A549 (cell line): Measurements from ENCODE around the gene TRMT2A. TPM values are rescaled to one million over a fixed set of nuclear protein-coding genes. Genes with fewer than 3 reads are reported as not detected.

Experiments used
- ATAC-seq, 2 experiments: fragments of 200-7000 bp in 1 of 2; fragments of >200 bp in 1 of 2; cut with Nextera tagmentation in 1 of 2; cut with Tn5 transposase in 1 of 2; 3 replicates each; pipeline versions ENCODE4 v1.8.0 to v1.9.1; 2018 to 2020; ENCODE audit warnings: mild to moderate bottlenecking in 1 of 2, moderate library complexity in 1 of 2
- CTCF ChIA-PET: fragments of 300-600 bp; sonication (Branson Sonifier 250); formaldehyde crosslinking; extraction: SDS; loops from one replicate; lab custom pipeline; 2021; ENCODE audit warnings: antibody characterized with exemption, inconsistent platforms; lab: Yijun Ruan, JAX
- POLR2A ChIA-PET: fragments of 350-600 bp; formaldehyde crosslinking; extraction: SDS; loops from one replicate; lab custom pipeline; 2021; ENCODE audit warnings: antibody characterized with exemption, inconsistent platforms; lab: Yijun Ruan, JAX
- DNase-seq, 2 experiments: peaks; one replicate each; pipeline versions ENCODE4 v3.0.0 to v3.0.0-alpha.2; 2011 to 2016; ENCODE audit warnings: low read depth in 1 of 2, low spot score in 1 of 2
- FAIRE-seq: peaks from 2 replicates; lab custom pipeline; 2011; peaks lifted over from hg19 to GRCh38; lab: Jason Lieb, UNC
- H3K27ac ChIP-seq, 2 experiments: fragments of >200 bp; sonication (Bioruptor Twin); formaldehyde crosslinking; 3 replicates each; pipeline ENCODE4 v1.5.1; 2016 to 2017
- H3K4me1 ChIP-seq: fragments of >200 bp; sonication (Bioruptor Twin); formaldehyde crosslinking; 3 replicates; pipeline ENCODE4 v1.6.1; 2016
- H3K4me2 ChIP-seq: fragments of >200 bp; sonication (Bioruptor Twin); formaldehyde crosslinking; 3 replicates; pipeline ENCODE4 v1.6.1; 2016
- H3K4me3 ChIP-seq: fragments of >200 bp; sonication (Bioruptor Twin); formaldehyde crosslinking; 3 replicates; pipeline ENCODE4 v1.5.1; 2016
- H3K9me3 ChIP-seq: fragments of >200 bp; sonication (Bioruptor Twin); formaldehyde crosslinking; 3 replicates; pipeline ENCODE4 v1.6.1; 2016
- BHLHE40 ChIP-seq: IDR thresholded peaks from 2 replicates; pipeline ENCODE4 v1.6.1; 2012; ENCODE audit warnings: low read depth, low read length, inconsistent platforms
- CBX2 ChIP-seq: fragments of 200-600 bp; sonication (generic); IDR thresholded peaks from 2 replicates; pipeline ENCODE4 v1.6.1; 2016; ENCODE audit warnings: low read depth, mild to moderate bottlenecking, borderline replicate concordance
- CBX8 ChIP-seq: fragments of 200-600 bp; sonication (generic); IDR thresholded peaks from 2 replicates; pipeline ENCODE4 v1.6.1; 2016
- CEBPB ChIP-seq, 2 experiments: fragments of >200 bp in 1 of 2; sonication (Bioruptor Twin) in 1 of 2; formaldehyde crosslinking in 1 of 2; IDR thresholded peaks; 2 replicates each; pipeline ENCODE4 v1.6.1; 2012 to 2016
- CHD2 ChIP-seq: fragments of 150-350 bp; IDR thresholded peaks from 2 replicates; pipeline ENCODE4 v1.6.1; 2014; ENCODE audit warnings: low read length; ENCODE audit not compliant: partially characterized antibody
- CHD4 ChIP-seq: fragments of 200-600 bp; sonication (generic); IDR thresholded peaks from 2 replicates; pipeline ENCODE4 v1.6.1; 2016; ENCODE audit warnings: antibody characterized with exemption, mild to moderate bottlenecking, borderline replicate concordance
- EHF ChIP-seq: fragments of 250-450 bp; sonication (Bioruptor Pico); IDR thresholded peaks from 2 replicates; pipeline ENCODE4 v1.5.0; 2020; ENCODE audit warnings: mild to moderate bottlenecking
- EHMT2 ChIP-seq: fragments of 200-600 bp; sonication (generic); IDR thresholded peaks from 2 replicates; pipeline ENCODE4 v1.6.1; 2016; ENCODE audit warnings: antibody characterized with exemption, low read depth, mild to moderate bottlenecking, moderate library complexity
- FOXS1 ChIP-seq: fragments of 250-450 bp; sonication (Bioruptor Pico); IDR thresholded peaks from 2 replicates; pipeline ENCODE4 v1.5.0; 2020; ENCODE audit warnings: mild to moderate bottlenecking, moderate library complexity
- HOXA7 ChIP-seq: fragments of 250-450 bp; sonication (Bioruptor Pico); IDR thresholded peaks from 2 replicates; pipeline ENCODE4 v1.5.0; 2020; ENCODE audit warnings: mild to moderate bottlenecking, moderate library complexity
- HOXB13 ChIP-seq: fragments of 250-450 bp; sonication (Bioruptor Pico); IDR thresholded peaks from 2 replicates; pipeline ENCODE4 v1.5.0; 2020; ENCODE audit warnings: low read depth, mild to moderate bottlenecking, moderate library complexity
- HOXB5 ChIP-seq: fragments of 250-450 bp; sonication (Bioruptor Pico); IDR thresholded peaks from 2 replicates; pipeline ENCODE4 v1.5.0; 2020; ENCODE audit warnings: mild to moderate bottlenecking, moderate library complexity
- JUN ChIP-seq, 2 experiments: fragments of >200 bp; sonication (Bioruptor Twin); formaldehyde crosslinking; IDR thresholded peaks; 2 replicates in 1 of 2; 3 replicates in 1 of 2; pipeline ENCODE4 v1.6.1; 2016 to 2017
- KDM5A ChIP-seq: fragments of 200-600 bp; sonication (generic); IDR thresholded peaks from 2 replicates; pipeline ENCODE4 v1.6.1; 2016; ENCODE audit warnings: antibody characterized with exemption, mild to moderate bottlenecking
- MAZ ChIP-seq: fragments of 150-350 bp; IDR thresholded peaks from 2 replicates; pipeline ENCODE4 v1.6.1; 2014; ENCODE audit warnings: antibody characterized with exemption, low read depth, low read length, borderline replicate concordance
- MYC ChIP-seq: IDR thresholded peaks from 2 replicates; pipeline ENCODE4 v1.6.1; 2012; ENCODE audit warnings: mild to moderate bottlenecking, inconsistent platforms, low read length, improper control_type of control experiment, borderline replicate concordance
- NFE2L2 ChIP-seq: fragments of 150-350 bp; conservative IDR thresholded peaks from 2 replicates; pipeline ENCODE4 v1.6.1; 2014; ENCODE audit warnings: low read length
- NPAS2 ChIP-seq: fragments of 250-450 bp; sonication (Bioruptor Pico); IDR thresholded peaks from 2 replicates; pipeline ENCODE4 v1.8.0; 2022; ENCODE audit warnings: mild to moderate bottlenecking, moderate library complexity, borderline replicate concordance
- NR3C1 ChIP-seq: fragments of >200 bp; sonication (Bioruptor Twin); formaldehyde crosslinking; IDR thresholded peaks from 3 replicates; pipeline ENCODE4 v1.6.1; 2017
- PHF8 ChIP-seq: fragments of 200-600 bp; sonication (generic); IDR thresholded peaks from 2 replicates; pipeline ENCODE4 v1.6.1; 2016; ENCODE audit warnings: low read depth, mild to moderate bottlenecking, antibody characterized with exemption, moderate library complexity, borderline replicate concordance
- RAD21 ChIP-seq, 2 experiments: fragments of >200 bp in 1 of 2; sonication (Bioruptor Twin) in 1 of 2; formaldehyde crosslinking in 1 of 2; IDR thresholded peaks in 1 of 2; conservative IDR thresholded peaks in 1 of 2; 2 replicates in 1 of 2; 3 replicates in 1 of 2; pipeline ENCODE4 v1.6.1; 2012 to 2018; ENCODE audit warnings: inconsistent platforms in 1 of 2
- SMC3 ChIP-seq: fragments of >200 bp; sonication (Bioruptor Twin); formaldehyde crosslinking; IDR thresholded peaks from 3 replicates; pipeline ENCODE4 v1.6.1; 2018; ENCODE audit warnings: inconsistent platforms
- TFCP2L1 ChIP-seq: fragments of 250-450 bp; sonication (Bioruptor Pico); IDR thresholded peaks from 2 replicates; pipeline ENCODE4 v1.5.0; 2021; ENCODE audit warnings: mild to moderate bottlenecking
- TP53 ChIP-seq: fragments of 250-450 bp; sonication (Bioruptor Pico); IDR thresholded peaks from 2 replicates; pipeline ENCODE4 v1.5.0; 2021; ENCODE audit warnings: mild to moderate bottlenecking, moderate library complexity
- ZFP36 ChIP-seq: fragments of 450-650 bp; IDR thresholded peaks from 2 replicates; pipeline ENCODE4 v1.6.1; 2014; ENCODE audit warnings: borderline replicate concordance; ENCODE audit not compliant: partially characterized antibody
- WGBS: methylation state at CpG from one replicate; pipeline ENCODE4 v1.1.6; 2017; ENCODE audit errors: missing lambda C conversion rate; 5-methylcytosine and 5-hydroxymethylcytosine counted together
- polyA plus RNA-seq, 4 experiments: library from polyadenylated mRNA; depleted of rRNA in 3 of 4; stranded (reverse); fragments of >200 nt; fragmentation: RNase III in 1 of 4; extraction: RNeasy Plus Mini Kit Qiagen cat#74134 plus additional on column Dnase treatment in 1 of 4; gene quantifications; 2 replicates in 3 of 4; 3 replicates in 1 of 4; pipeline ENCODE4 v1.2.3, GENCODE V29; 2011 to 2017
- TF ChIP-seq, protein P1 (sequence below): fragments of >200 bp; sonication (Bioruptor Twin); formaldehyde crosslinking; IDR thresholded peaks from 3 replicates; pipeline ENCODE4 v1.6.1; 2016
- TF ChIP-seq, protein P2 (sequence below): IDR thresholded peaks from 2 replicates; pipeline ENCODE4 v1.6.1; 2012
- TF ChIP-seq, protein P3 (sequence below): fragments of 250-450 bp; sonication (Bioruptor Pico); IDR thresholded peaks from 2 replicates; pipeline ENCODE4 v1.5.0; 2020; ENCODE audit warnings: low read depth, mild to moderate bottlenecking, moderate library complexity

Gene TRMT2A
- polyA plus RNA-seq, 2 of the 4 experiments (the other 2 are of a cell fraction) = 12.3 to 28.8 TPM

DNA sequence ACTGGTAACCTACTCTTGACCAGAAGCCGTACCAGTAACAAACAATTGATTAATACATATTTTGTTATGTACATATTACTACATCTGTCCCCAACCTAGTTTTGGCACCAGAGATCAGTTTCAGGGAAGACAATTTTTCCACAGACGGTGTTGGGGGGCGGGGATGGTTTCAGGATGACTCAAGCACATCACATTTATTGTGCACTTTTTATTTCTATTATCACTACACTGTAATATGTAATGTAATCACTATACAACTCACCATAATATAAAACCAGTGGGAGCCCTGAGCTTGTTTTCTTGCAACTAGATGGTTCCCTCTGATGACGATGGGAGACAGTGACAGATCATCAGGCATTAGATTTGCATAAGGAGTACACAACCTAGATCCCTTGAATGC, 21.5 kb downstream of the TRMT2A start:
- ChIA-PET CTCF (interaction anchor here (0.5 to 1.4 kb wide), 2 partner anchors 13 to 560 kb away, joined by 4 to 7 read pairs; no protein-coding TSS in a partner anchor), POLR2A (no interaction called here)
- 0 out of 3 replicates have a peak, but pooled peaks cover 3% of the 10 kb centered on the region for H3K9me3 ChIP-seq
- H3K4me1 ChIP-seq = no peaks in the 10 kb centered on the region
- no peak overlapping the region for H3K27ac ChIP-seq
- H3K4me2 ChIP-seq = no peak overlapping the region
- H3K4me3 ChIP-seq = no peak overlapping the region
- WGBS = 94% methylated on average over 4 of the region's 4 CpGs
- no peak for FAIRE-seq
- no peak for DNase-seq
- no peak for ATAC-seq
- TF ChIP-seq CHD4 = no peak
- no peak for TF ChIP-seq CHD2
- no peak for TF ChIP-seq HOXB13 (CRISPR knock-in tag)
- TF ChIP-seq CBX2 = no peak
- no peak for TF ChIP-seq ZFP36
- no peak for TF ChIP-seq SMC3
- no peak for TF ChIP-seq NPAS2 (CRISPR knock-in tag)
- no peak for TF ChIP-seq NFE2L2
- TF ChIP-seq MAZ = no peak
- TF ChIP-seq FOXS1 = no peak
- TF ChIP-seq TP53 (CRISPR knock-in tag) = no peak
- TF ChIP-seq, protein P1, sequence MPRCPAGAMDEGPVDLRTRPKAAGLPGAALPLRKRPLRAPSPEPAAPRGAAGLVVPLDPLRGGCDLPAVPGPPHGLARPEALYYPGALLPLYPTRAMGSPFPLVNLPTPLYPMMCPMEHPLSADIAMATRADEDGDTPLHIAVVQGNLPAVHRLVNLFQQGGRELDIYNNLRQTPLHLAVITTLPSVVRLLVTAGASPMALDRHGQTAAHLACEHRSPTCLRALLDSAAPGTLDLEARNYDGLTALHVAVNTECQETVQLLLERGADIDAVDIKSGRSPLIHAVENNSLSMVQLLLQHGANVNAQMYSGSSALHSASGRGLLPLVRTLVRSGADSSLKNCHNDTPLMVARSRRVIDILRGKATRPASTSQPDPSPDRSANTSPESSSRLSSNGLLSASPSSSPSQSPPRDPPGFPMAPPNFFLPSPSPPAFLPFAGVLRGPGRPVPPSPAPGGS = no peak
- TF ChIP-seq CBX8 = no peak
- no peak for TF ChIP-seq HOXA7 (CRISPR knock-in tag)

DNA sequence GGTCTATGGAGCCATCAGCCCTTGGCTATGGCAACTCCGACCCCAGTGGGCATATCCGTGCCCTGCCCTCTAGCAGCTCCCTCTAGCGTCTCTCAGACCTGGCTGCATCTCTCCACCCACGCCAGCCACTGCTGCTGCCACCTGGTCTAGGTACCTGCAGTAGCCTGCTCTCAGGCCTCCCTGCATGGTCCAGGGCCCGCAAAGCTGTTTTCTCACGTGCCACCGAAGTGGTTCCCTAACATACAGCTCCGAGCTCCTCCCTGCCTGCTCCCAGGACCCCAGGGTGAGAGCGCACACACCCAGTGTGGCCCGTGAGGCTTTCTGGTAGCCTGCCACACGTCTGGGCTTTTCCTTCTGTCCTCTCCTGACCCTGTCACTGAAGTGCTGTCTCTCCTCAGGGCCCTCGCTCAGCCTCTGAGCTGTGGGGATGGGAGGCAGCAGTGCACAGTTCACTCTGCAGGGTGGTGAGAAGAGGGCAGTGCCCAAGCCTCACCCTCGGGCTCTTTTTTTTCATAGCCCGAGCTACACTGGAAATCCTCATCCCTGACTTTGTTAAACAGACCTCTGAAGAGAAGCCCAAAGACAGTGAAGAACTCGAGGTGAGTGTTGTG, 22.7 kb downstream of the TRMT2A start:
- TF ChIP-seq BHLHE40 (no peak), KDM5A (no peak), RAD21 (conservative IDR thresholded peaks at IDR 0.05 in 1 of 2, IDR thresholded peaks at IDR 0.05 in 1 of 2) (no peak), MYC (no peak), TFCP2L1 (CRISPR knock-in tag) (no peak), SMC3 (no peak), EHF (CRISPR knock-in tag) (no peak), NFE2L2 (no peak), CEBPB (IDR thresholded peaks at IDR 0.05) (no peak), CBX2 (no peak), HOXB5 (no peak), JUN (IDR thresholded peaks at IDR 0.05) (no peak), EHMT2 (no peak), PHF8 (no peak), NR3C1 (no peak)
- TF ChIP-seq, protein P1 = no peak
- TF ChIP-seq, protein P2, sequence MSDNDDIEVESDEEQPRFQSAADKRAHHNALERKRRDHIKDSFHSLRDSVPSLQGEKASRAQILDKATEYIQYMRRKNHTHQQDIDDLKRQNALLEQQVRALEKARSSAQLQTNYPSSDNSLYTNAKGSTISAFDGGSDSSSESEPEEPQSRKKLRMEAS = no peak
- TF ChIP-seq, protein P3, sequence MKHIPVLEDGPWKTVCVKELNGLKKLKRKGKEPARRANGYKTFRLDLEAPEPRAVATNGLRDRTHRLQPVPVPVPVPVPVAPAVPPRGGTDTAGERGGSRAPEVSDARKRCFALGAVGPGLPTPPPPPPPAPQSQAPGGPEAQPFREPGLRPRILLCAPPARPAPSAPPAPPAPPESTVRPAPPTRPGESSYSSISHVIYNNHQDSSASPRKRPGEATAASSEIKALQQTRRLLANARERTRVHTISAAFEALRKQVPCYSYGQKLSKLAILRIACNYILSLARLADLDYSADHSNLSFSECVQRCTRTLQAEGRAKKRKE (CRISPR knock-in tag) = no peak
- no peak overlapping the region for H3K27ac ChIP-seq
- H3K4me1 ChIP-seq = no peaks in the 10 kb centered on the region
- 0 out of 3 replicates have a peak, but pooled peaks cover 3% of the 10 kb centered on the region for H3K9me3 ChIP-seq
- CTCF ChIA-PET = interaction anchor here (1.1 kb wide), 1 partner anchor 17 kb away, joined by 4 read pairs; no protein-coding TSS in a partner anchor
- POLR2A ChIA-PET = interaction anchor here (1.3 kb wide), 1 partner anchor 15 kb away, joined by 3 read pairs; no protein-coding TSS in a partner anchor
- WGBS = 98% methylated on average over 15 of the region's 15 CpGs
- H3K4me3 ChIP-seq = no peak overlapping the region
- no peak for DNase-seq
- no peak; a peak in 1 of 6 replicates for ATAC-seq
- no peak overlapping the region for H3K4me2 ChIP-seq
- FAIRE-seq = no peak
